ENCODE data around the gene ENOX1. TPM values are rescaled to one million over a fixed set of nuclear protein-coding genes. Genes with fewer than 3 reads are reported as not detected.

Gene ENOX1
- polyA plus RNA-seq, 3 donors, result 0.04 TPM; not detected in 2

DNA sequence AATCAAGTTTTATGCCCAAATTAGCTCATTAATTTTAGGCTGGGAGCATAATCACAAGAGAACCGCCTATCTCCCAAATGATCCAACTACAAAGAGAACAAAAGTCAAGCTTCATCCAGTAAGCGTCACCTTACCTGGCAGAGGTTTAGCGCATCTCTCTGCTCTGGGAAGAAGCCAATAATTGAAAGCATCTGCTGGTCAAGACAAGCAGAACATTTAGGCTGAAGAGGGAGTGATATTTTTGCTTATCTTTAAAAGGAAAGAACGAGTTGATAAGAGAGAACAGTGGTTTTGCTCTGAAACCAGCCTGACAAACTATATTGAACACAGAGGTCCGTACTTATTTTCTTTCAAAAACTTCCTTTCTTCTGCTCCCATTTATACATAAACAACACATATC, 242.1 kb downstream of the ENOX1 start:
- no peak overlapping the region for H3K9ac ChIP-seq (ENCODE audit: insufficient read depth, low read length, poor library complexity, severe bottlenecking)
- no peak overlapping the region for H2AFZ ChIP-seq (ENCODE audit: insufficient read depth, low read depth, low read length, poor library complexity, severe bottlenecking)
- intact Hi-C loops (cut with micrococcal nuclease), result no loop called here
- H3K27me3 Mint-ChIP-seq (ENCODE audit: low read depth in 3 of 3), result peaks cover 0 to 3% (median 0%) of the 10 kb centered on the region in 3 donors
- no peaks in the 10 kb centered on the region for H3K4me1 Mint-ChIP-seq
- 100% methylated on average over 2 of the region's 5 CpGs for WGBS (ENCODE audit: insufficient coverage)
- peaks cover 0 to 8% (median 0%) of the 10 kb centered on the region in 7 donors for H3K9me3 Mint-ChIP-seq
- H3K4me3 ChIP-seq (replicated peaks in 1 of 3; ENCODE audit: low read depth in 2 of 3, low read length in 3 of 3), result no peak overlapping the region
- no peaks in the 10 kb centered on the region for H3K79me2 ChIP-seq (ENCODE audit: insufficient read depth, low read length)
- no peaks in the 10 kb centered on the region for H3K9me3 ChIP-seq (replicated peaks in 1 of 2; ENCODE audit: control insufficient read depth in 1 of 2, insufficient read depth in 1 of 2, low read length in 2 of 2)
- H3K4me3 Mint-ChIP-seq, result no peak overlapping the region
- DNase-seq, result no peak
- TF ChIP-seq, protein P1, sequence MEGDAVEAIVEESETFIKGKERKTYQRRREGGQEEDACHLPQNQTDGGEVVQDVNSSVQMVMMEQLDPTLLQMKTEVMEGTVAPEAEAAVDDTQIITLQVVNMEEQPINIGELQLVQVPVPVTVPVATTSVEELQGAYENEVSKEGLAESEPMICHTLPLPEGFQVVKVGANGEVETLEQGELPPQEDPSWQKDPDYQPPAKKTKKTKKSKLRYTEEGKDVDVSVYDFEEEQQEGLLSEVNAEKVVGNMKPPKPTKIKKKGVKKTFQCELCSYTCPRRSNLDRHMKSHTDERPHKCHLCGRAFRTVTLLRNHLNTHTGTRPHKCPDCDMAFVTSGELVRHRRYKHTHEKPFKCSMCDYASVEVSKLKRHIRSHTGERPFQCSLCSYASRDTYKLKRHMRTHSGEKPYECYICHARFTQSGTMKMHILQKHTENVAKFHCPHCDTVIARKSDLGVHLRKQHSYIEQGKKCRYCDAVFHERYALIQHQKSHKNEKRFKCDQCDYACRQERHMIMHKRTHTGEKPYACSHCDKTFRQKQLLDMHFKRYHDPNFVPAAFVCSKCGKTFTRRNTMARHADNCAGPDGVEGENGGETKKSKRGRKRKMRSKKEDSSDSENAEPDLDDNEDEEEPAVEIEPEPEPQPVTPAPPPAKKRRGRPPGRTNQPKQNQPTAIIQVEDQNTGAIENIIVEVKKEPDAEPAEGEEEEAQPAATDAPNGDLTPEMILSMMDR (IDR thresholded peaks at IDR 0.05), result no peak
- H3K27me3 ChIP-seq (ENCODE audit: control insufficient read depth in 2 of 2, insufficient read depth in 2 of 2, low read length in 2 of 2), result no peaks in the 10 kb centered on the region
- no peak overlapping the region for H3K4me2 ChIP-seq (replicated peaks; ENCODE audit: extremely low read depth, low read length, poor library complexity, severe bottlenecking)
- no peak overlapping the region for H3K27ac Mint-ChIP-seq
- H3K27ac ChIP-seq (ENCODE audit: low read depth in 1 of 2, low read length in 2 of 2), result no peak overlapping the region
- H3K36me3 Mint-ChIP-seq, result no peaks in the 10 kb centered on the region
- H4K20me1 ChIP-seq (ENCODE audit: insufficient read depth, low read length), result no peaks in the 10 kb centered on the region
- no peaks in the 10 kb centered on the region for H3K36me3 ChIP-seq (replicated peaks in 1 of 2; ENCODE audit: control insufficient read depth in 1 of 2, insufficient read depth in 2 of 2, low read length in 2 of 2)
- H3K4me1 ChIP-seq (ENCODE audit: control insufficient read depth in 1 of 2, insufficient read depth in 2 of 2, low read length in 2 of 2), result no peaks in the 10 kb centered on the region

DNA sequence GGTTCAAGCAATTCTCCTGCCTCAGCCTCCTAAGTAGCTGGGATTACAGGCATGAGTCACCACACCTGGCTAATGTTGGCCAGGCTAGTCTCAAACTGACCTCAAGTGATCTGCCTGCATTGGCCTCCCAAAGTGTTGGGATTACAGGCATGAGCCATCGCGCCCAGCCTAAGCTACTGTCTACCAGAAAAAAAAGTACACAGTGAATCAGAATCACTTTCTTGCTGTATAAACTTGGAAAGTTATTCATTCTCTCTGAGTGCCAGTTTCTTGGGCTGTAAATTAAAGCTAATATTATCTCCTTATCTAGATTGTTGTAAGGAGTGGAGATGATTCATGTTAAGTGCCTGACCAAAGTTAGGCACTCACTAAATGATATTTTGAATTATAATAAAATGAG, 242.8 kb downstream of the ENOX1 start:
- no peaks in the 10 kb centered on the region for H3K36me3 Mint-ChIP-seq
- no peaks in the 10 kb centered on the region for H3K4me1 Mint-ChIP-seq
- peaks cover 0 to 8% (median 2%) of the 10 kb centered on the region in 7 donors for H3K9me3 Mint-ChIP-seq
- no peak overlapping the region for H3K27ac Mint-ChIP-seq
- H3K4me1 ChIP-seq (ENCODE audit: control insufficient read depth in 1 of 2, insufficient read depth in 2 of 2, low read length in 2 of 2), result no peaks in the 10 kb centered on the region
- H3K4me2 ChIP-seq (replicated peaks; ENCODE audit: extremely low read depth, low read length, poor library complexity, severe bottlenecking), result no peak overlapping the region
- intact Hi-C loops (cut with micrococcal nuclease), result no loop called here
- no peak overlapping the region for H3K4me3 ChIP-seq (replicated peaks in 1 of 3; ENCODE audit: low read depth in 2 of 3, low read length in 3 of 3)
- no peaks in the 10 kb centered on the region for H4K20me1 ChIP-seq (ENCODE audit: insufficient read depth, low read length)
- no peak overlapping the region for H3K27ac ChIP-seq (ENCODE audit: low read depth in 1 of 2, low read length in 2 of 2)
- no peaks in the 10 kb centered on the region for H3K79me2 ChIP-seq (ENCODE audit: insufficient read depth, low read length)
- H3K27me3 Mint-ChIP-seq (ENCODE audit: low read depth in 3 of 3), result peaks cover 0 to 3% (median 0%) of the 10 kb centered on the region in 3 donors
- no peak overlapping the region for H2AFZ ChIP-seq (ENCODE audit: insufficient read depth, low read depth, low read length, poor library complexity, severe bottlenecking)
- H3K9ac ChIP-seq (ENCODE audit: insufficient read depth, low read length, poor library complexity, severe bottlenecking), result no peak overlapping the region
- TF ChIP-seq, protein P1 (IDR thresholded peaks at IDR 0.05), result no peak
- H3K9me3 ChIP-seq (replicated peaks in 1 of 2; ENCODE audit: control insufficient read depth in 1 of 2, insufficient read depth in 1 of 2, low read length in 2 of 2), result no peaks in the 10 kb centered on the region
- no peaks in the 10 kb centered on the region for H3K27me3 ChIP-seq (ENCODE audit: control insufficient read depth in 2 of 2, insufficient read depth in 2 of 2, low read length in 2 of 2)
- no CpG with 5 or more reads among the region's 2 CpGs for WGBS (ENCODE audit: insufficient coverage)
- H3K36me3 ChIP-seq (replicated peaks in 1 of 2; ENCODE audit: control insufficient read depth in 1 of 2, insufficient read depth in 2 of 2, low read length in 2 of 2), result no peaks in the 10 kb centered on the region
- no peak for DNase-seq
- H3K4me3 Mint-ChIP-seq, result no peak overlapping the region
